ENCODE measurements around the gene DLX1. TPM values are rescaled to one million over a fixed set of nuclear protein-coding genes. Genes with fewer than 3 reads are reported as not detected.

The DLX1 gene
- total and polyA plus RNA-seq, 9 of the 15 experiments (the other 6 are each of a cell fraction or from before 2014, with no cell fraction given), result 1.9 to 26.2 (median 9.6) TPM

DNA sequence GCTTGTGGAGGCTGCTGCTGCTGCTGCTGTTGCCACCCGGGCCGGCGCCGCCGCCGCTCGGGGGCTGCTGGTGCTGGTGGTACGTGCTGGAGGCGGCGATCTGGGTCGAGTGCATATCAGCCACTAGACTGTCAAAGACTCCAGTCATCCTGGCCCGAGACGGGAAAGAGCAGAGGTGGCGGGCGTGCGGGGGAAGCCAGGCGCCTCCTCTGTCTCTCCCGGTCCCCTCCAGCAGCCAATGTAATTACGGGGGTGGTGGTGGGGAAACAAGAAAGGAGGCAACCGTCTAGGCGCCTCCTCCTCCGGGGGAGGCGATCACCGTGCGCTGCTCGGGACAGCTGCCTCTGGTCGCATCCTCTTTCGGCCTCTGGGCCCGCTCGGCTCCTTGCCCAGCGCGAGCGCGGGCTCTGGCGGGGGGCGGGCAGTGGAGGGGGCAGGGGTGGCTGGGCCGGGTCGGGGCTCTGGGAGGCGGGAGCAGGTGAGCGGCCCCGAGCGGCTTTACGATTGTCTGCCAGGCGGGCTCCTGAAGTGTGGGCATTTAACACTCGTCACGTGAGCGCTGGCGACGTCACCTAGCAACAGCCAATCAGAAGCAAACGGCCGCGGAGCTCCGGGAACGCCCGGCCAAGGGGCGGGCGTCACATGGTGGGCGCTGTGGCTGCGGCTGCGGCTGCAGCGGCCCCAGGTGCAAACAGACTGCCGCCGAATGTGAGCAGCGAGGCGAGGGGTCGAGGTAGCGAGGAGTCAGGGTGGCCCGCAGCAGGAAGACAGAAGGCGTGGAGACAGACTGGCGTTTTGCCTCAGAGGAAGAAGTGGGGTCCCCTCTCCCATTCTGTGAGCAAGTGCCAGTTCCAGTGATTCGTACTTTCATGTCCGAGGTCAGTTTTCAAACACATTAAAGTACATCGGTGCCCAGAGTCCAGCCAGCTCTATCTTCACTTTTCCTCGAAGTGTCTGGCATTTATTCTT is 17.4 kb downstream of the DLX1 start, which contains the start of gene DLX2 (continued):
- TF ChIP-seq ZNF609 (CRISPR knock-in tag; IDR thresholded peaks at IDR 0.05; ENCODE audit: borderline replicate concordance) (no peak), SIN3A (IDR thresholded peaks at IDR 0.05; ENCODE audit: borderline replicate concordance in 2 of 2, control insufficient read depth in 1 of 2, low read depth in 2 of 2, low read length in 2 of 2) (peak; percentile 52 to 86; a peak in 2 of 4 replicates), PTBP1 (IDR thresholded peaks at IDR 0.05; ENCODE audit: low read depth, low read length) (no peak), DMBX1 (CRISPR knock-in tag; IDR thresholded peaks at IDR 0.05; ENCODE audit: borderline replicate concordance) (no peak), PHF20 (IDR thresholded peaks at IDR 0.05; ENCODE audit: partially characterized antibody) (no peak), MTA3 (IDR thresholded peaks at IDR 0.05; ENCODE audit: borderline replicate concordance) (peak; percentile 73; the same call in 1 of the 2 replicates), CBFB (CRISPR knock-in tag; IDR thresholded peaks at IDR 0.05) (0 out of 2 replicates have a peak, but pooled peaks have one; percentile 41), SMAD4 (CRISPR knock-in tag; conservative IDR thresholded peaks at IDR 0.05) (peak; percentile 51), PRDM10 (IDR thresholded peaks at IDR 0.05; ENCODE audit: partially characterized antibody) (peak; percentile 30), JUND (IDR thresholded peaks at IDR 0.05; ENCODE audit: borderline replicate concordance, low read depth, low read length) (peak; percentile 61; the same call in 1 of the 2 replicates), JUND (tag; IDR thresholded peaks at IDR 0.05; ENCODE audit: borderline replicate concordance, low read depth, low read length) (no peak), FOXA3 (CRISPR knock-in tag; conservative IDR thresholded peaks at IDR 0.05 in 1 of 2, IDR thresholded peaks at IDR 0.05 in 1 of 2) (0 out of 4 replicates have a peak, but pooled peaks of 1 of the 2 experiments have one; percentile 46)
- TF ChIP-seq, protein P1, sequence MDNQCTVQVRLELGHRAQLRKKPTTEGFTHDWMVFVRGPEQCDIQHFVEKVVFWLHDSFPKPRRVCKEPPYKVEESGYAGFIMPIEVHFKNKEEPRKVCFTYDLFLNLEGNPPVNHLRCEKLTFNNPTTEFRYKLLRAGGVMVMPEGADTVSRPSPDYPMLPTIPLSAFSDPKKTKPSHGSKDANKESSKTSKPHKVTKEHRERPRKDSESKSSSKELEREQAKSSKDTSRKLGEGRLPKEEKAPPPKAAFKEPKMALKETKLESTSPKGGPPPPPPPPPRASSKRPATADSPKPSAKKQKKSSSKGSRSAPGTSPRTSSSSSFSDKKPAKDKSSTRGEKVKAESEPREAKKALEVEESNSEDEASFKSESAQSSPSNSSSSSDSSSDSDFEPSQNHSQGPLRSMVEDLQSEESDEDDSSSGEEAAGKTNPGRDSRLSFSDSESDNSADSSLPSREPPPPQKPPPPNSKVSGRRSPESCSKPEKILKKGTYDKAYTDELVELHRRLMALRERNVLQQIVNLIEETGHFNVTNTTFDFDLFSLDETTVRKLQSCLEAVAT (IDR thresholded peaks at IDR 0.05), result peak in 1 of 2 experiments; percentile 25; a peak in 2 of 4 replicates

Data from K562 (cell line).